ENCODE measurements around the gene RALGDS.

DNA sequence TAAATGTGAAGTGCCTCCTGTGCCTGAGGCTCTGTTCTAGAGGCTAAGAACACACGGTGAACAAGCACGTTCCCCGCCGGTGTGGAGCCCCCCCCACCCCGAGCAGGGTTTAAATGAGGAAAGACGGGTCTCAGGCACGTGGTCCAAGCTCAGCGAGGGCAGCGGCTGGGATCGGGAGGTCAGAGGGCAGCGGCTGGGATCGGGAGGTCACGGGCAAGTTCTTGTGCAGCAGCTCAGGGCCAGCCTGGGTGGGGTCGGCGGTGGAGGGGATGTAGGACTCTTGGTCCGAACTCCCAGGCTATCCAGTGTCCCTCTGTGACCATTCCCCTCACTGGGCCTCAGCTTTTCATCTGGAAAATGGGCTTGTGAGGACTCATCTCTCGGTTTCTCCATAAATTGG is 45.4 kb upstream of the RALGDS start:
- TF ChIP-seq EZH2 (IDR thresholded peaks at IDR 0.05; ENCODE audit: low read depth) (no peak), CTCF (conservative IDR thresholded peaks at IDR 0.05) (no peak)

All from PC-9 (cell line).